Erythroblast (primary cell): ENCODE results near the gene INPPL1.

Experiments used
- GATA1 ChIP-seq: IDR thresholded peaks from 2 replicates; pipeline ENCODE4 v1.6.1; 2011; ENCODE audit warnings: low read depth, mild to moderate bottlenecking, control low read depth, low read length, moderate library complexity
- POLR2A ChIP-seq: IDR thresholded peaks from 2 replicates; pipeline ENCODE4 v1.6.1; 2011; ENCODE audit warnings: mild to moderate bottlenecking, low read length

GRCh38 chr11:72244361-72245262 lies 20.0 kb downstream of the INPPL1 start:
- TF ChIP-seq POLR2A (no peak), GATA1 (no peak)
